Neuronal stem cell (in vitro differentiated cells): ENCODE results near the gene LGR6.

Experiments
- DNase-seq: peaks from one replicate; pipeline ENCODE4 v3.0.0-alpha.2; 2013; ENCODE audit warnings: low spot score
- H2AFZ ChIP-seq: one replicate; pipeline ENCODE4 v1.6.1; 2013; ENCODE audit warnings: mild to moderate bottlenecking, low read length, inconsistent platforms
- H2AK5ac ChIP-seq: 2 replicates; pipeline ENCODE4 v1.6.1; 2013; ENCODE audit warnings: low read depth, mild to moderate bottlenecking, inconsistent platforms, low read length, moderate library complexity, mixed read lengths
- H2BK120ac ChIP-seq: 2 replicates; pipeline ENCODE4 v1.6.1; 2013; ENCODE audit warnings: low read depth, mild to moderate bottlenecking, inconsistent platforms, low read length, moderate library complexity, mixed read lengths
- H2BK12ac ChIP-seq: one replicate; pipeline ENCODE4 v1.6.1; 2013; ENCODE audit warnings: low read length, inconsistent platforms
- H2BK15ac ChIP-seq: 2 replicates; pipeline ENCODE4 v1.6.1; 2013; ENCODE audit warnings: mild to moderate bottlenecking, low read length, inconsistent platforms, mixed read lengths
- H2BK5ac ChIP-seq: one replicate; pipeline ENCODE4 v1.6.1; 2013; ENCODE audit warnings: inconsistent platforms, mild to moderate bottlenecking, low read length, moderate library complexity
- H3K14ac ChIP-seq: one replicate; pipeline ENCODE4 v1.6.1; 2013; ENCODE audit warnings: low read length, inconsistent platforms
- H3K18ac ChIP-seq: 2 replicates; pipeline ENCODE4 v1.6.1; 2013; ENCODE audit warnings: low read length, inconsistent platforms
- H3K23ac ChIP-seq: 2 replicates; pipeline ENCODE4 v1.6.1; 2013; ENCODE audit warnings: low read depth, mild to moderate bottlenecking, mixed read lengths, low read length, inconsistent platforms; ENCODE audit not compliant: poor library complexity
- H3K27ac ChIP-seq: replicated peaks from 3 replicates; pipeline ENCODE4 v1.5.1; 2013; ENCODE audit warnings: low read length, inconsistent platforms
- H3K27me3 ChIP-seq, 3 experiments: 2 replicates each; pipeline ENCODE4 v1.6.1; 2013; ENCODE audit warnings: low read length in 3 of 3, mild to moderate bottlenecking in 2 of 3, inconsistent platforms in 1 of 3, low read depth in 1 of 3, mixed read lengths in 1 of 3, moderate library complexity in 1 of 3; ENCODE audit not compliant: control insufficient read depth in 3 of 3, insufficient read depth in 3 of 3
- H3K36me3 ChIP-seq, 2 donors: replicated peaks in 1 of 2; 2 replicates each; pipeline ENCODE4 v1.6.1; 2013; ENCODE audit warnings: low read length in 2 of 2; ENCODE audit not compliant: control insufficient read depth in 2 of 2, insufficient read depth in 2 of 2
- H3K4ac ChIP-seq: 2 replicates; pipeline ENCODE4 v1.6.1; 2013; ENCODE audit warnings: inconsistent platforms, mild to moderate bottlenecking, low read length, moderate library complexity
- H3K4me1 ChIP-seq, 2 donors: 1 replicate in 1 of 2; 2 replicates in 1 of 2; pipeline ENCODE4 v1.6.1; 2013; ENCODE audit warnings: low read length in 2 of 2, low read depth in 1 of 2; ENCODE audit not compliant: control insufficient read depth in 2 of 2, insufficient read depth in 1 of 2
- H3K4me2 ChIP-seq: one replicate; pipeline ENCODE4 v1.6.1; 2013; ENCODE audit warnings: mild to moderate bottlenecking, low read length, inconsistent platforms; ENCODE audit not compliant: insufficient read depth, poor library complexity, severe bottlenecking
- H3K4me3 ChIP-seq, 2 donors: 2 replicates each; pipeline ENCODE4 v1.5.1; 2013; ENCODE audit warnings: low read length in 2 of 2, mild to moderate bottlenecking in 2 of 2, inconsistent platforms in 1 of 2, moderate library complexity in 1 of 2
- H3K79me1 ChIP-seq: one replicate; pipeline ENCODE4 v1.6.1; 2013; ENCODE audit warnings: low read depth, mild to moderate bottlenecking, inconsistent platforms, low read length, moderate library complexity
- H3K9ac ChIP-seq: one replicate; pipeline ENCODE4 v1.6.1; 2013; ENCODE audit warnings: mild to moderate bottlenecking, low read depth, low read length, inconsistent platforms; ENCODE audit not compliant: poor library complexity
- H3K9me3 ChIP-seq, 2 donors: replicated peaks in 1 of 2; 2 replicates each; pipeline versions ENCODE3 to v1.6.1; 2013; ENCODE audit warnings: low read length in 2 of 2, mild to moderate bottlenecking in 2 of 2, inconsistent platforms in 1 of 2, low read depth in 1 of 2, mixed read lengths in 1 of 2, moderate library complexity in 1 of 2; ENCODE audit not compliant: control insufficient read depth in 2 of 2, insufficient read depth in 1 of 2
- H4K8ac ChIP-seq: one replicate; pipeline ENCODE4 v1.6.1; 2013; ENCODE audit warnings: low read depth, mild to moderate bottlenecking, inconsistent platforms, low read length, moderate library complexity
- H4K91ac ChIP-seq: one replicate; pipeline ENCODE4 v1.6.1; 2013; ENCODE audit warnings: low read length, low read depth, mild to moderate bottlenecking, inconsistent platforms; ENCODE audit not compliant: poor library complexity
- WGBS, 2 donors: extraction: QIAGEN DNeasy Blood & Tissue Kit; methylation state at CpG; one replicate each; pipeline ENCODE4 v1.1.7; 2013; ENCODE audit warnings: missing lambda C conversion rate in 2 of 2, mixed read lengths in 1 of 2; ENCODE audit not compliant: insufficient read length in 2 of 2, insufficient replicate concordance in 1 of 2; ENCODE audit errors: extremely low coverage in 2 of 2; 5-methylcytosine and 5-hydroxymethylcytosine counted together

Gene LGR6

DNA sequence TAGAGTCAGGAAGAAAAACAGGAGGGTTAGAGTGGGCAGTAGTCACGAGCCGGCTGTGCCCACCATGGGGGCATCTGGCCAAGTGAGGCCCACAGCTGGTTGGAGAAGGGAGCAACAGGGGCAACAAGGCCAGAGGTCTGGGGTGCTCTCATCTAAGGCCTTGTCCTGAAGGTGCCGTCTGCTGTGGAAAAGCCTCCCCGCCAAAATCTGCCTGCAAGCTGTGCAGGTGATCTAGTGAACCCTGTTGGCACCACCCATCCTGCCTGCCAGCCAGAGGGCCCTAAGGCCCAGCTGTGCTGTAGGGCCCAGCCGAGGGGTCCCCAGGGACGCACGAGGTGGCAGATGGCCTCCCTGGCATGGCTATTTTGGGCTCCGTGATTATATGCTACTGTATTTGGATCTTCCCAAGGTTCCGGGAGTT is 51.3 kb downstream of the LGR6 start:
- Histone ChIP-seq H4K8ac (no peak overlapping the region), H3K9me3 (no peaks in the 10 kb centered on the region), H2BK120ac (no peak overlapping the region), H3K79me1 (no peaks in the 10 kb centered on the region), H3K18ac (peak overlapping the region; percentile 49), H2BK12ac (no peak overlapping the region), H3K4me3 (no peak overlapping the region), H2BK15ac (no peak overlapping the region), H3K9ac (no peak overlapping the region), H4K91ac (no peak overlapping the region), H3K4ac (no peak overlapping the region), H3K27me3 (peaks cover 0 to 35% (median 0%) of the 10 kb centered on the region in 3 experiments), H3K23ac (no peak overlapping the region), H2BK5ac (no peak overlapping the region), H3K4me2 (no peak overlapping the region), H3K36me3 (no peaks in the 10 kb centered on the region), H3K14ac (no peak overlapping the region), H2AFZ (no peak overlapping the region), H3K4me1 (peaks cover 0 to 6% of the 10 kb centered on the region in 2 donors), H2AK5ac (no peak overlapping the region), H3K27ac (no peak overlapping the region)
- WGBS, 2 donors, result no CpG with 5 or more reads among the region's 9 CpGs
- no peak for DNase-seq

GRCh38 chr1:202245391-202245790 is 51.8 kb downstream of the LGR6 start:
- no peak overlapping the region for H4K8ac ChIP-seq
- no peak overlapping the region for H2BK120ac ChIP-seq
- H3K27me3 ChIP-seq, result peaks cover 0 to 38% (median 0%) of the 10 kb centered on the region in 3 experiments
- H3K18ac ChIP-seq, result peak overlapping the region; percentile 59
- H2AFZ ChIP-seq, result no peak overlapping the region
- H3K9ac ChIP-seq, result no peak overlapping the region
- H3K36me3 ChIP-seq, result no peaks in the 10 kb centered on the region
- H3K4ac ChIP-seq, result no peak overlapping the region
- H3K4me1 ChIP-seq, result peaks cover 0 to 6% of the 10 kb centered on the region in 2 donors
- H3K4me2 ChIP-seq, result no peak overlapping the region
- H3K79me1 ChIP-seq, result no peaks in the 10 kb centered on the region
- no peak overlapping the region for H2BK15ac ChIP-seq
- no peak overlapping the region for H2AK5ac ChIP-seq
- no peak overlapping the region for H3K14ac ChIP-seq
- no peak for DNase-seq
- no peak overlapping the region for H4K91ac ChIP-seq
- no peak overlapping the region for H2BK5ac ChIP-seq
- H3K4me3 ChIP-seq, result no peak overlapping the region
- no peak overlapping the region for H2BK12ac ChIP-seq
- H3K23ac ChIP-seq, result no peak overlapping the region
- H3K27ac ChIP-seq, result no peak overlapping the region
- whole genome bisulfite sequencing, 2 donors, result no CpG with 5 or more reads among the region's 8 CpGs
- no peaks in the 10 kb centered on the region for H3K9me3 ChIP-seq

DNA sequence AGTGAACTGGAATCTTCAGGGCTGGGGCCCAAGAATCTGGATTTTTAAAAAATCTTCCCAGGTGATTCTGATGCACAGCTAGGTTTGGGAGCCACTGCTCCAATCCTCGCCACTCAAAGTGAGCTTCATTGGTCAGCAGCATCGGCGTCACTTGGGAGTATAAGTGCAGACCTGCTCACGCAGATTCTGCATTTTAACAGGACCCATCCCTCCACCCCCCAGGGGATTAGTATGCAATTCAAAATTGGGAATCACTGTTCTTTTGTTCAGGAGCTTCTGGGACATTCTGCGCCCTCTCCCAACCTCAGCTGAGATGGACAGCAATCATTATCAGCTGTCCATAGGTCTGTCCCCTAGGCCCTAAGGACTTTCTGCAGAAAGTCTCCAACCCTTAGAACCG is 53.5 kb downstream of the LGR6 start:
- Histone ChIP-seq H2BK15ac (no peak overlapping the region), H2BK120ac (no peak overlapping the region), H4K91ac (no peak overlapping the region), H2AK5ac (no peak overlapping the region), H3K18ac (no peak overlapping the region), H4K8ac (no peak overlapping the region), H3K14ac (no peak overlapping the region), H3K27ac (no peak overlapping the region), H3K23ac (no peak overlapping the region), H3K36me3 (no peaks in the 10 kb centered on the region), H2BK5ac (no peak overlapping the region), H3K27me3 (peaks cover 0 to 40% (median 0%) of the 10 kb centered on the region in 3 experiments), H3K4me1 (peaks cover 0 to 6% of the 10 kb centered on the region in 2 donors), H2AFZ (no peak overlapping the region), H3K4me3 (no peak overlapping the region), H3K79me1 (no peaks in the 10 kb centered on the region), H3K9me3 (no peaks in the 10 kb centered on the region), H3K4ac (no peak overlapping the region), H3K4me2 (no peak overlapping the region), H2BK12ac (no peak overlapping the region), H3K9ac (no peak overlapping the region)
- WGBS, 2 donors, result no CpG with 5 or more reads among the region's 6 CpGs
- no peak for DNase-seq

DNA sequence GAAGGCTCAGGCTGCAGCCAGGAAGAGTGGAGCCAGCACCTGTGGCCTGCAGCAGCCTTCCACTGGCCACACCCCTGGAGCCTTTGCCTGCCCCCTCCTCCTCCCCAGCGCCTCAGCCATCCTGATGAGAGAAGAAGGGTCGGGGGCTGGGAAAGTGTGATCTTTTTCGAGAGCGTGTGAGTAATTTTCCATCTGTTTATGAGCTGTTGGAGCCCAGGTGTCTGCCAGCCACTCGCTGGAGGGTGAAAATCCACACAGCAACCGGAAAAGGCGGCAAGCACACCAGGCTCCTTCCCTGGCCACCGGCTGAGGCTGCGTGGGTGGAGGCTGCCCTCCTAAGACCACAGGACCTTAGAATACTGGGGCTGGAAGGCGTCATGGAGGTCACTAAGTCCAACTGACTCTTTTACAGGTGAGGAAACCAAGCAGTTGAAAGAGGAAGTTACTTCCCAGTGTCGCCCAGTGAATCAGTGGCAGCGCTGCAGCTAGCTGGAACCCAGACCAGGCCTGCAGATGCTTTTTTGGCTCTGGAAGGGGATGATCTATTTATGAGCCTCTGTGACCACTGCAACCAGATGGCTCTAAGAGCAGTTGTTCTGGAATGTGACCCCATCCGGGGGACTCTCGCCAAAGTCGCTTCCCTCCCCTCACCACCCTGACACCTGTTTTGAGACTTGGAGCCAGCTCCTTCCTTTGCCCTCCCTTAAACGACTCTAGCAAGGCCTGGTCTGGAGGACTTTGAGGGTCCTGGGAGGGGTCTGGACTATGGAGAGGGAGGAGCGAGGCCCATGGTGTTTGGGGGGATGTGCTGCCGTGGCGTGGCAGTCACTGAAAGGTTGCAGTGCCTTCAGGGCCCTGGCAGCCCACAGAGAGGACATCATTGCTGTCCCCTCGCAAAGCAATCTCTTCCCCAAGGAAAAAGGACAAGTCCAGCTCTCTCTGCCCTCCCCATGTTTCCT is 54.5 kb downstream of the LGR6 start:
- peaks cover 0 to 40% (median 0%) of the 10 kb centered on the region in 3 experiments for H3K27me3 ChIP-seq
- no peaks in the 10 kb centered on the region for H3K79me1 ChIP-seq
- H3K9me3 ChIP-seq, result no peaks in the 10 kb centered on the region
- H2BK120ac ChIP-seq, result no peak overlapping the region
- H4K8ac ChIP-seq, result no peak overlapping the region
- no peak overlapping the region for H2BK15ac ChIP-seq
- peak overlapping the region; percentile 65 for H3K18ac ChIP-seq
- H3K23ac ChIP-seq, result peak overlapping the region; percentile 48
- no peak for DNase-seq
- WGBS, 2 donors, result no CpG with 5 or more reads among the region's 20 CpGs
- H3K27ac ChIP-seq, result no peak overlapping the region
- H3K4ac ChIP-seq, result no peak overlapping the region
- H2BK12ac ChIP-seq, result peak overlapping the region; percentile 17
- no peak overlapping the region for H3K4me3 ChIP-seq
- no peaks in the 10 kb centered on the region for H3K36me3 ChIP-seq
- H2AFZ ChIP-seq, result no peak overlapping the region
- no peak overlapping the region for H2AK5ac ChIP-seq
- H4K91ac ChIP-seq, result no peak overlapping the region
- H3K9ac ChIP-seq, result no peak overlapping the region
- peaks cover 0 to 6% of the 10 kb centered on the region in 2 donors for H3K4me1 ChIP-seq
- no peak overlapping the region for H3K4me2 ChIP-seq
- H2BK5ac ChIP-seq, result no peak overlapping the region
- H3K14ac ChIP-seq, result no peak overlapping the region
